HL-60 (cell line): ENCODE measurements around the gene MSH4.

Experiments
- DNase-seq, 2 experiments: peaks; one replicate each; pipeline ENCODE4 v3.0.0-alpha.2; 2010 to 2020; ENCODE audit warnings: low read depth in 1 of 2, low spot score in 1 of 2
- H3K27ac ChIP-seq: fragments of 250-450 bp; sonication (Bioruptor Pico); replicated peaks from 2 replicates; pipeline ENCODE4 v1.5.1; 2020; ENCODE audit warnings: mild to moderate bottlenecking, moderate library complexity
- H3K27me3 ChIP-seq: fragments of 250-450 bp; sonication (Bioruptor Pico); 2 replicates; pipeline ENCODE4 v1.5.1; 2021; ENCODE audit warnings: mild to moderate bottlenecking, moderate library complexity; ENCODE audit not compliant: insufficient read depth, poor library complexity, severe bottlenecking
- H3K4me3 ChIP-seq: replicated peaks from 2 replicates; pipeline ENCODE4 v1.5.1; 2011; ENCODE audit warnings: mild to moderate bottlenecking, control low read depth, low read length; ENCODE audit not compliant: insufficient read depth
- SPI1 ChIP-seq: IDR thresholded peaks from 2 replicates; pipeline ENCODE4 v1.6.1; 2012; ENCODE audit warnings: low read depth, mild to moderate bottlenecking, borderline replicate concordance
- TF ChIP-seq, protein P1 (sequence below): IDR thresholded peaks from one replicate; pipeline ENCODE4 v1.5.1; 2011; ENCODE audit warnings: low read length, control low read depth, inconsistent platforms; ENCODE audit not compliant: insufficient read depth

MSH4 gene

DNA sequence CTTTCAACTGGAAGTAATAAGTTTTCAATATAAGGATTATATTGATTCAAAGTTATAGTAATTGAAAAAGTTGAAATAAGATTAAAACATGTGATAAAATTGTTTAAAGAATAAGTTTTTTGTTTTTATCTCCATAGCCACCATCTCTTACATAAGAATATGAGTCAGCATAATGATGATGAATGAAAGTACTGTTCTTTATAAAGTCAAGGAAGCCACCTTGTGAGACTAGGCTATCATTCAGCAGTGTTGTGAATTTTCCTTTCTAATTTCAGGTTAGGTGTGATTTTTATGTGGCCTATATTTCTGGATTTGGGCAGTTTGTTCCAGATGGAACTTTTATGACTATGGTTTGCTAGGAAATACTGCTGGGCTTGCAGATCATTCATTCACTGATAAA is 157.9 kb downstream of the MSH4 start:
- DNase-seq: peak in 1 of 2 experiments; percentile 7
- H3K4me3 ChIP-seq: no peak overlapping the region
- no peak overlapping the region for H3K27ac ChIP-seq
- no peaks in the 10 kb centered on the region for H3K27me3 ChIP-seq
- TF ChIP-seq, protein P1, sequence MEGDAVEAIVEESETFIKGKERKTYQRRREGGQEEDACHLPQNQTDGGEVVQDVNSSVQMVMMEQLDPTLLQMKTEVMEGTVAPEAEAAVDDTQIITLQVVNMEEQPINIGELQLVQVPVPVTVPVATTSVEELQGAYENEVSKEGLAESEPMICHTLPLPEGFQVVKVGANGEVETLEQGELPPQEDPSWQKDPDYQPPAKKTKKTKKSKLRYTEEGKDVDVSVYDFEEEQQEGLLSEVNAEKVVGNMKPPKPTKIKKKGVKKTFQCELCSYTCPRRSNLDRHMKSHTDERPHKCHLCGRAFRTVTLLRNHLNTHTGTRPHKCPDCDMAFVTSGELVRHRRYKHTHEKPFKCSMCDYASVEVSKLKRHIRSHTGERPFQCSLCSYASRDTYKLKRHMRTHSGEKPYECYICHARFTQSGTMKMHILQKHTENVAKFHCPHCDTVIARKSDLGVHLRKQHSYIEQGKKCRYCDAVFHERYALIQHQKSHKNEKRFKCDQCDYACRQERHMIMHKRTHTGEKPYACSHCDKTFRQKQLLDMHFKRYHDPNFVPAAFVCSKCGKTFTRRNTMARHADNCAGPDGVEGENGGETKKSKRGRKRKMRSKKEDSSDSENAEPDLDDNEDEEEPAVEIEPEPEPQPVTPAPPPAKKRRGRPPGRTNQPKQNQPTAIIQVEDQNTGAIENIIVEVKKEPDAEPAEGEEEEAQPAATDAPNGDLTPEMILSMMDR: no peak
- TF ChIP-seq SPI1: no peak
